Measurements from ENCODE around the gene C16orf87. TPM values are rescaled to one million over a fixed set of nuclear protein-coding genes. Genes with fewer than 3 reads are reported as not detected.
"Not testable (repeated sequence)": the region's sequence is repeated elsewhere in the genome, so short reads cannot be mapped to it uniquely, and the experiment has no call there.

C16orf87 gene
- total RNA-seq, 1 donor from 2014 or later = 25.0 TPM

DNA sequence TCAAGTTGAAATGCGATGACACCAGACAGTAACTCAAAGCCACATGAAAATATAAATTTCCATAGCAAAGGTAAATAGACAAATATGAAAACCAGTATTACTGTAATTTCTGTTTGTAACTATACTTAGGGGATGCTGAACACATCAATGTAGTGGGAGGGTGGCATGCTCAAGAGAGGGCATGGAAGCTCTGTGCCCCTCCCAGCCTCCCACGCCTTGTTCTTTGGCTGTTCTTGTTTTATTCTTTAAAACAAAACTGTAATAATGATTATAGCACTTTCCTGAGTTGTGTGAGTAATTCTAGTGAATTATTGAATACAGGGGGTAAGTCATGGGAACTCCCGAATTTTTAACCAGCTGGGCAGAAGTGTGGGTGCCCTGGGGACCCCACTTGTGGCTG lies 42.2 kb upstream of the C16orf87 start:
- no peaks in the 10 kb centered on the region for H3K9me3 ChIP-seq (ENCODE audit: insufficient read depth, low read depth, low read length)
- H3K4me1 Mint-ChIP-seq (ENCODE audit: low read depth, unreplicated experiment) = no peaks in the 10 kb centered on the region
- no peak overlapping the region for H2AFZ ChIP-seq (ENCODE audit: low read depth, low read length)
- H3K4me3 Mint-ChIP-seq (ENCODE audit: unreplicated experiment) = no peak overlapping the region
- no peak overlapping the region for H3K4me3 ChIP-seq (ENCODE audit: insufficient read depth, low read depth, low read length)
- no peak overlapping the region for H3K4me2 ChIP-seq (ENCODE audit: low read length)
- H3K9me3 Mint-ChIP-seq (ENCODE audit: unreplicated experiment) = peaks cover 2% of the 10 kb centered on the region
- no peak overlapping the region for H3K27ac Mint-ChIP-seq (ENCODE audit: unreplicated experiment)
- no peak overlapping the region for H3K9ac ChIP-seq (ENCODE audit: low read length)
- H3K27ac ChIP-seq (ENCODE audit: low read depth, low read length) = no peak overlapping the region
- no peaks in the 10 kb centered on the region for H3K79me2 ChIP-seq (ENCODE audit: insufficient read depth, low read length)
- no peaks in the 10 kb centered on the region for H3K27me3 ChIP-seq (ENCODE audit: insufficient read depth, low read length)
- no peaks in the 10 kb centered on the region for H4K20me1 ChIP-seq (ENCODE audit: insufficient read depth, low read length)
- H3K27me3 Mint-ChIP-seq (ENCODE audit: low read depth, unreplicated experiment) = peaks cover 6% of the 10 kb centered on the region
- DNase-seq (ENCODE audit: low read depth) = no peak
- H3K36me3 Mint-ChIP-seq (ENCODE audit: low read depth, unreplicated experiment) = peaks cover 2% of the 10 kb centered on the region
- no peaks in the 10 kb centered on the region for H3K36me3 ChIP-seq (ENCODE audit: insufficient read depth, low read length)
- no peak for FAIRE-seq
- TF ChIP-seq, protein P1, sequence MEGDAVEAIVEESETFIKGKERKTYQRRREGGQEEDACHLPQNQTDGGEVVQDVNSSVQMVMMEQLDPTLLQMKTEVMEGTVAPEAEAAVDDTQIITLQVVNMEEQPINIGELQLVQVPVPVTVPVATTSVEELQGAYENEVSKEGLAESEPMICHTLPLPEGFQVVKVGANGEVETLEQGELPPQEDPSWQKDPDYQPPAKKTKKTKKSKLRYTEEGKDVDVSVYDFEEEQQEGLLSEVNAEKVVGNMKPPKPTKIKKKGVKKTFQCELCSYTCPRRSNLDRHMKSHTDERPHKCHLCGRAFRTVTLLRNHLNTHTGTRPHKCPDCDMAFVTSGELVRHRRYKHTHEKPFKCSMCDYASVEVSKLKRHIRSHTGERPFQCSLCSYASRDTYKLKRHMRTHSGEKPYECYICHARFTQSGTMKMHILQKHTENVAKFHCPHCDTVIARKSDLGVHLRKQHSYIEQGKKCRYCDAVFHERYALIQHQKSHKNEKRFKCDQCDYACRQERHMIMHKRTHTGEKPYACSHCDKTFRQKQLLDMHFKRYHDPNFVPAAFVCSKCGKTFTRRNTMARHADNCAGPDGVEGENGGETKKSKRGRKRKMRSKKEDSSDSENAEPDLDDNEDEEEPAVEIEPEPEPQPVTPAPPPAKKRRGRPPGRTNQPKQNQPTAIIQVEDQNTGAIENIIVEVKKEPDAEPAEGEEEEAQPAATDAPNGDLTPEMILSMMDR (IDR thresholded peaks at IDR 0.05; ENCODE audit: insufficient read depth, low read depth, low read length) = no peak
- no peak for TF ChIP-seq EZH2 (IDR thresholded peaks at IDR 0.05; ENCODE audit: insufficient read depth, low read length)
- no peaks in the 10 kb centered on the region for H3K4me1 ChIP-seq (ENCODE audit: insufficient read depth, low read length)

DNA sequence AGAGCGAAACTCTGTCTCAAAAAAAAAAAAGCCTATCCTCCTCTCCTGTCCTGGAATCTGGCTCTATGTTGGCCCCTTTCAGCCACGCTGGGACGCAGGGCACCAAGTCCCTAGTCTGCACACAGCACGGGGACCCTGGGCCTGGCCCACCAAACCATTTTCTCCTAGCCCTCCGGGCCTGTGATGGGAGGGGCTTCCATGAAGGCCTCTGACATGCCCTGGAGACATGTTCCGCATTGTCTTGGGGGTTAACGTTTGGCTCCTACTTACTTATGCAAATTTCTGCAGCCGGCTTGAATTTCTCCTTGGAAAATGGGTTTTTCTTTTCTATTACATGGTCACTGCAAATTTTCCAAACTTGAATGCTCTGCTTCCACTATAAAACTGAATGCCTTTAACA lies 40.6 kb upstream of the C16orf87 start:
- no peaks in the 10 kb centered on the region for H3K27me3 ChIP-seq (ENCODE audit: insufficient read depth, low read length)
- Mint-ChIP-seq H3K27ac (ENCODE audit: unreplicated experiment) (no peak overlapping the region), H3K4me1 (ENCODE audit: low read depth, unreplicated experiment) (no peaks in the 10 kb centered on the region), H3K36me3 (ENCODE audit: low read depth, unreplicated experiment) (peaks cover 2% of the 10 kb centered on the region), H3K4me3 (ENCODE audit: unreplicated experiment) (no peak overlapping the region), H3K9me3 (ENCODE audit: unreplicated experiment) (peaks cover 2% of the 10 kb centered on the region), H3K27me3 (ENCODE audit: low read depth, unreplicated experiment) (peaks cover 6% of the 10 kb centered on the region)
- H3K4me3 ChIP-seq (ENCODE audit: insufficient read depth, low read depth, low read length) = no peak overlapping the region
- no peak overlapping the region for H3K9ac ChIP-seq (ENCODE audit: low read length)
- no peaks in the 10 kb centered on the region for H3K79me2 ChIP-seq (ENCODE audit: insufficient read depth, low read length)
- no peak for FAIRE-seq
- H3K36me3 ChIP-seq (ENCODE audit: insufficient read depth, low read length) = no peaks in the 10 kb centered on the region
- no peak overlapping the region for H3K4me2 ChIP-seq (ENCODE audit: low read length)
- H4K20me1 ChIP-seq (ENCODE audit: insufficient read depth, low read length) = no peaks in the 10 kb centered on the region
- TF ChIP-seq EZH2 (IDR thresholded peaks at IDR 0.05; ENCODE audit: insufficient read depth, low read length) = no peak
- TF ChIP-seq, protein P1 (IDR thresholded peaks at IDR 0.05; ENCODE audit: insufficient read depth, low read depth, low read length) = no peak
- H3K9me3 ChIP-seq (ENCODE audit: insufficient read depth, low read depth, low read length) = no peaks in the 10 kb centered on the region
- no peaks in the 10 kb centered on the region for H3K4me1 ChIP-seq (ENCODE audit: insufficient read depth, low read length)
- no peak for DNase-seq (ENCODE audit: low read depth)
- H2AFZ ChIP-seq (ENCODE audit: low read depth, low read length) = no peak overlapping the region
- H3K27ac ChIP-seq (ENCODE audit: low read depth, low read length) = no peak overlapping the region

DNA sequence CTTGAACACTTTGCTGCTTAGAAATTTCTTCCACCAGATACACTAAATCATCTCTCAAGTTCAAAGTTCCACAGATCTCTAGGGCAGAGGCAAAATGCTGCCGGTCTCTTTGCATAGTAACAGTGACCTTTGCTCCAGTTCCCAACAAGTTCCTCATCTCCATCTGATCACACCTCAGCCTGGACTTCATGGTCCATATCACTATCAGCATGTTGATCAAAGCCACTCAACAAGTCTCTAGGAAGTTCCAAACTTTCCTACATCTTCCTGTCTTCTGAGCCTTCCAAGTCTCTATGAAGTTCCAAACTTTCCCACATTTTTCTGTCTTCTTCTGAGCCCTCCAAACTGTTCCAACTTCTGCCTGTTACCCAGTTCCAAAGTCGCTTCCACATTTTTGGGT lies 37.9 kb upstream of the C16orf87 start:
- H3K36me3 ChIP-seq (ENCODE audit: insufficient read depth, low read length); FAIRE-seq: not testable (repeated sequence)

DNA sequence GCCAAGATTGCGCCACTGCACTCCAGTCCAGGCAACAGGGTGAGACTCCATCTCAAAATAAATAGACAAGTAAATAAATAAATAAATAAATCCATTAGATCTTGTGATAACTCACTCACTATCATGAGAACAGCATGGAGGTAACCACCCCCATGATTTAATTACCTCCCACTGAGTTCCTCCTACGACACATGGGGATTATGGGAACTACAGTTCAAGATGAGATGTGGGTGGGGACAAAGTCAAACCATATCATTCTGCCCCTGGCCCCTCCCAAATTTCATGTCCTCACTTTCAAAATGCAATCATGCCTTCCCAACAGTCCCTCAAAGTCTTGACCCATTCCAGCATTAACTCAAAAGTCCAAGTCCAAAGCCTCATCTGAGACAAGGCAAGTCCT lies 36.5 kb upstream of the C16orf87 start:
- H3K79me2 ChIP-seq (ENCODE audit: insufficient read depth, low read length); H3K27me3 ChIP-seq (ENCODE audit: insufficient read depth, low read length); FAIRE-seq; H3K4me3 ChIP-seq (ENCODE audit: insufficient read depth, low read depth, low read length); H4K20me1 ChIP-seq (ENCODE audit: insufficient read depth, low read length); H3K27me3 Mint-ChIP-seq (ENCODE audit: low read depth, unreplicated experiment); H3K27ac ChIP-seq (ENCODE audit: low read depth, low read length); H2AFZ ChIP-seq (ENCODE audit: low read depth, low read length); H3K9ac ChIP-seq (ENCODE audit: low read length); H3K4me1 Mint-ChIP-seq (ENCODE audit: low read depth, unreplicated experiment); DNase-seq (ENCODE audit: low read depth); H3K4me1 ChIP-seq (ENCODE audit: insufficient read depth, low read length); H3K9me3 ChIP-seq (ENCODE audit: insufficient read depth, low read depth, low read length); H3K4me3 Mint-ChIP-seq (ENCODE audit: unreplicated experiment); H3K9me3 Mint-ChIP-seq (ENCODE audit: unreplicated experiment); H3K36me3 ChIP-seq (ENCODE audit: insufficient read depth, low read length); H3K36me3 Mint-ChIP-seq (ENCODE audit: low read depth, unreplicated experiment); H3K4me2 ChIP-seq (ENCODE audit: low read length); H3K27ac Mint-ChIP-seq (ENCODE audit: unreplicated experiment): not testable (repeated sequence)

More for the DNA sequence above, 37.9 kb upstream of the C16orf87 start:
- H3K27ac ChIP-seq (ENCODE audit: low read depth, low read length); H3K4me1 Mint-ChIP-seq (ENCODE audit: low read depth, unreplicated experiment); H3K79me2 ChIP-seq (ENCODE audit: insufficient read depth, low read length); H3K9me3 ChIP-seq (ENCODE audit: insufficient read depth, low read depth, low read length); H3K4me3 Mint-ChIP-seq (ENCODE audit: unreplicated experiment); H3K27ac Mint-ChIP-seq (ENCODE audit: unreplicated experiment); H3K36me3 Mint-ChIP-seq (ENCODE audit: low read depth, unreplicated experiment); H3K4me3 ChIP-seq (ENCODE audit: insufficient read depth, low read depth, low read length); H3K27me3 ChIP-seq (ENCODE audit: insufficient read depth, low read length); H3K4me2 ChIP-seq (ENCODE audit: low read length); H3K9ac ChIP-seq (ENCODE audit: low read length); H4K20me1 ChIP-seq (ENCODE audit: insufficient read depth, low read length); H3K27me3 Mint-ChIP-seq (ENCODE audit: low read depth, unreplicated experiment); H2AFZ ChIP-seq (ENCODE audit: low read depth, low read length); DNase-seq (ENCODE audit: low read depth); H3K4me1 ChIP-seq (ENCODE audit: insufficient read depth, low read length); H3K9me3 Mint-ChIP-seq (ENCODE audit: unreplicated experiment): not testable (repeated sequence)

Data from astrocyte (in vitro differentiated cells and primary cell).